Stimulated activated CD4-positive, alpha-beta T cell treated with anti-CD3 and anti-CD28 coated beads, Interleukin-4, amount 100 ng/mL, for 48 hours (primary cell): ENCODE results near the gene ADAMTS17.

Experiments
- DNase-seq, 2 donors: peaks; one replicate each; pipeline ENCODE4 v3.0.0-alpha.2; 2020; ENCODE audit warnings: low read depth in 2 of 2

Gene ADAMTS17

DNA sequence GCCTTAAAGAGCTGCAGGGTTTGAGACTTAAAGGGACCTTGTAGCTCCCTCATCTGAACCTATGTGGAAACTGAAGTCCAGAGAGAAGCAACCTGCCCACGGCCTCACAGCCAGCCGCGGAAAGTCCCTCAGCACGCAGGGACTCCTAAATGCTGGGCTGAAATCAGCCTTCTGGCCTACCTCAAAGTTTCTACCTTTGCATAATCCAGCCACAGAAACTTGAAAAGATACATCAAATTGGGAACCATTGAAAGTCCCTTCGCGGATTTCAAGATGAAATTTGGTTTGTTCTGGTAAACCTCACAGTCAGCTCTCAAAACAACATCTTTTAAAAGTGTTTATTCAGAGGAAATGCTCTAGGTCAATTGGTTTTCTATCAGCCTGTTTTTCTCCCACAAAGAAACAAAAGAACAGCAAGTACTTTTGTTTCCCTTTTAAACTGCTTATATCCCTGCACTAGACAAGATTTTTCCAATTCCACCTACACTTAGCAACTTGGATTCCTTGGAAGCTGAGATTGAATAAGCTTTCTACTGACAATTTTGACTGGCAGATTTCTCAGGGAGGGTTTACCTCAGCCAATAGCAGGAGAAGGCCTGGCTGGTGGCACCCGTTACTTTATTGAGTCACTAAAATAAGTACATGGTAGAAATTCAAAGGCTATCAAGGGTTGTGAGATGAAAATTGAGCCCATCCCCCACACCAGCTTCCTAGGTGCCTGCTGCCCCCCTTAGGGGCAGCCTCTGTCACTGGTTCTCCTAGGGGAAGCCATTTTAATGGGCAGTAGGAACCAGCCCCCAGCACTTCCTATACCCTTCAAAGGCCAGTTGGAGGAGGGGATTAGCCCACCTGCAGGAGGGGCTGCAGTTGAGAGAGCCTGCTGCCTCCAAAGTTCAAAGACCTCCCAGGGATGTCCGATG is 171.2 kb downstream of the ADAMTS17 start:
- peak in 1 of 2 donors; percentile 32 for DNase-seq

DNA sequence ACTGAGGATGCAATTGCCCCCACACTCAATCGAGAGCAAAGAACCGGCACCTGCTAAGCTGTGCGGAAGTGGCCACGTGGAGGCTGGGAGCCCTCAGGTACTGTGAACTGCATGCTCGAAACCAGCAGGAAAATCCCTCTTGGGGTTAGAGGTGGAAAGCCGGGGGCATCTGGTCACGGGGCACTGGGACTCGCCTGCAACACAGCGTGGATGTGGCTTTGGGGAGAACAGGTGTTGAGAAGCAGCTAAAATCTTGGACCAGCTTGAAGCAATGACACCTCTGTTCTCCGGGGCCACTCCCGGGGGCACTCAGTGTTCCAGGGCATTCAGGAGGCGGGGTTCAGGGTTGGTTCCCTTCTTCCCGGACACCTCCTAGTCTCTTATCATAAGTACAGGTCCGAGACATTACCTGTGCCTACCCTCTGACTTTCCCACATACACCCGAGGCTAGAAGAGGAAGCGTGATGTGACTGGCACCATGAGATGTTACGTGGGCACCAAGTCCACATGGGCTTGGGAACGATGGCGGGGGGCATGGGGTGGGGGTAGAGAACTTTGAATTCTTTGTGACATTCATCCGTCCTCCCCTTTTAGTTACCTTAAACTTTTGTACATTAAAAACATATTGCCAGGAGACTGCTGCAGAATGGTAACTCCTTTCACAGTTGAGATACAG is 172.0 kb downstream of the ADAMTS17 start:
- no peak for DNase-seq

DNA sequence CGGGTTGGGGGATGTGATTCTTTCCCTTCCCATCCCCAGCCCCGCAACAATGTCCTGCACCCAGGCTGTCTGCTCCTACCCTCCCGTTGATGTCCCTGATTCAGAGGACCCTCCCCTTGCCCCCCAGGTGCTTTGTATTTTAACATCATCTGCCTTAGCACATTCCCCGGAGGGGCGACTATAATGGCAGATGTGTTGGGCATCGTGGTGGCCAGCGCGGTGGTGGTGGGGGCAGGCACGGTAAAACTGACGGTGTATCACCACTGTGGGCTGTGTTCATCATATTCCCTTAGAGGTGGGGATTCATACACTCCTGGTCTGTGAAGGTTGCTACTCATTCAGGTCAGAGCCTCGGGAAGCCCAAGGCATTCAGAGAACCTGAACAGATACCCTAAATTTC is 173.0 kb downstream of the ADAMTS17 start:
- no peak for DNase-seq

DNA sequence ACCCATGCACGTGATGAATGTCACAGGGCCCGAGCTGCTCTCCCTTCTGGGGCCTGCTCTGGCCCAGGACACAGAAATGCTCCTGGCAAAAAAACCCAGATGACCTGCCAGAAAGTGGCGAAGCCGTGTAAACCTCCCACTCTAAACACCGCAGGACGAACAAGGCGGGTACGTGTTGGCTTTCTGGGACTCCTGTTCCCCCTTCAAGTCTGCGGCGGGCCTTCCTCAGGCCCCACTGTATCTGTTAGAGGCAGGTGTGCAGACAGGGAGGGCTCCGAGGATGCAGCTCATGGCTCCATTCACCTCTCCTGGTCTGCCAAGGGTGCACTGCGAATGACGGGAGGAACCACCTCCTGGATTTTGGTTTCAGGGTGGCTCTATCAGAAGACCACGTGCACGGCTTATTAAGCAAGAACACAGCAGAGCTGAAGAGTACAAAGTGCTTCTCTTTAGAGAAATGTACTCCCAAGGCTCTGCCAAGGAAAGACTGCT is 173.8 kb downstream of the ADAMTS17 start:
- no peak for DNase-seq

DNA sequence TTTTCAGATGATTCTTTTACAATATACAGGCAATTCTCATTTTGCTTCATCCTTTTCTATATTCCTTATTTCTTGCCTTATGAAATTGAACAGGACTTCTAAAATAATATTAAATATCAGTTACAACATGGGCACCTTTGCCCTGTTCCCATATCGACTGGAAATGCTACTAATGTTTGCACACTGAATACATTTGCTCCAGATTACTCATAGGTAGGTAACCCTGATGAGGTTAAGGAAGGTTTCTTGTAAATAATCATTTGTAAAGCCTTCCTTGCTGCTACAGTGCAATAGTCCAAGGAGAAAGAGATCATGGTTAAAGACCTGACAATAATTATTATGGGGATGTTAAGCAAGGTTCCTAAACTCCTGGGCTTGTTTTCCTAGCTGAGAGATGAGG is 175.5 kb downstream of the ADAMTS17 start:
- no peak for DNase-seq

DNA sequence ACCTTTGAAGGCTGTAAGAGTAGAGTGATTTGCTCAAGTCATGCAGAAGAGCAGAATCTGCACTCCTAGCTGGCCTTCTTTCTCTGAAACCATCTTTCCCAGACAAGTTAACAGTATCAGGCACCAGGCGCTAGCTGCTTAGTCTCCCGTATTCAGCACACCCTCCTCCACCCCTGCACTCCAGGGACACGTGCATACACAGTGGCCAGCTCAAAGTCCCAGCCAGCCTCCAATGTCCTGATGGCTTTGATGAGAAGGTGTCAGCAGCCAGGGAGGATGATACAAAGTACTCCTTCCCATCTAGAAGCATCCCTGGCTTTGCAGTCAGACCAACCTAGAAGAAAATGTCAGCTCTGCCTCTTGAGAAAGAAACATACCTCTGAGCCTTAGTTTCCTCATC is 177.8 kb downstream of the ADAMTS17 start:
- DNase-seq, result no peak

DNA sequence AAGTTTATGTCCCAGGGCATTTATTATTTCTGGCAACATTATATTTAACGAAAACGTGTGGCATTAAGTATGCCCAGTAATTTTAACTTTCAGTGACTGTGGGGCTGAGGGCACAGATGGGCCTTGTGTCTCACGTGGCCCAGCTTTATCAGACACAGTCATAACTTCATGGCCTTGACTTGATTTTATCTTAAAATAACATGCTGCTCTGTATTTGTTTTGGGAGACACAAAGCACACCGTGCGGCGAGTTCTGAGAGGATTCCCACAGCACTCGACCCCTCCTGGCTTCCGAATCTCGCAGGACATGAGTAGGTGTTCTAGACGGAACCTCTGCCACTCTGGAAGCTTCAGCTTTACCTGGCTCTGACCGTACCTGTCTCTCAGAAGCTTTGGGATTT is 180.8 kb downstream of the ADAMTS17 start:
- no peak for DNase-seq

DNA sequence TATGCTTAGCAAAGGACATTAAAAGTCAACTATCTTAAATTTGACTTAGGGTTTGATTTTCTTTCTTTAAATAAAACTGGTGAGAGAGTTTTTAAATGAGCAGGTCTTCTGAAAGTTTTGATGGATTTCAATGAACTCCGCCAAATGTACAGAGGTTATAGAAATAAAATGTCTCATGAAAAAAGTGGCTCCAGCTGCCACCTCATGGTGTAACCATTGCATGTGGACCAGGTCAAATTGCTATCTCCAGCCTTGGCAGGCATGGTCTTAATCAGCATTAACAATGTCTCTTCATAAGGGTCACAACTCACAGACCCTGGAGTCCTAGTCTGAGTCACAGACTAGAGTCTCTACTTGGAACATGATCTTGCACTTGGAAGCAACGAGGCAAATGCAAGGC is 182.3 kb downstream of the ADAMTS17 start:
- DNase-seq, result no peak

DNA sequence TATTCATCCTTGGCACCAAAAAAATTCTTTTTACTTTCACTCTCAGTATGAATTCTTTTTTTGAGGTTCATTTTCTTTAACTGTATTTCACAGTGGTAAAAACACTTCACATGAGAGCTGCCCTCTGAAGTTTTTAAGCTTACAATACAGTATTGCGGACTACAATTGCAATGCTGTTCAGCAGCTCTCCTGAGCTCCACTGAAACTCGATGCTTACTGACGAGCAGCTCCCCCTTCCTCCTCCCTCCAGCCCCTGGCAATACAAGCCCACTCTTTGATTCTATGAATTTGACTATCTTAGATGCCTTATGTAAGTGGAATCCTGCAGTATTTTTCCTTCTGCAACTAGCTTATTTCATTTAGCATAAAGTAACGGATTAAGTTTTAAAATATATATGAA is 183.4 kb downstream of the ADAMTS17 start:
- DNase-seq, result no peak

DNA sequence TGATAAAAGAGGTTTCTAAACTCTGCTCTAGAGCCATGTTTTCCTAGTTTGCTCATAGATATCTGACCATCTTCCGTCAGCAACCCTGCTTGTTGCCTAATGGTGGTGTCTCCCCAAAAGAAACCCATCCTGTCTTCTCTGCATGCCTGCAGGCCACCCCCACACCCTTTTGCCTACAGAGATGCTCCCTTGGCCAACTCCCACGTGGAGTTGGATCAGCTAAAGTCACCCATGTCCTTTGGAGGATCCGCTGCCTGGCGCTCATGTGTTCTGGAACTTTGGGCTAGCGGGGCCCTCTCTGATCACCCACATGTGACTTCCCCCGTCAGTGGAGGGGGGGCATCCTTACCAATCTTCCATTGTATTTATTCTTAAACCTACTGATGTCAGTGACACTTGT is 185.6 kb downstream of the ADAMTS17 start:
- no peak for DNase-seq

DNA sequence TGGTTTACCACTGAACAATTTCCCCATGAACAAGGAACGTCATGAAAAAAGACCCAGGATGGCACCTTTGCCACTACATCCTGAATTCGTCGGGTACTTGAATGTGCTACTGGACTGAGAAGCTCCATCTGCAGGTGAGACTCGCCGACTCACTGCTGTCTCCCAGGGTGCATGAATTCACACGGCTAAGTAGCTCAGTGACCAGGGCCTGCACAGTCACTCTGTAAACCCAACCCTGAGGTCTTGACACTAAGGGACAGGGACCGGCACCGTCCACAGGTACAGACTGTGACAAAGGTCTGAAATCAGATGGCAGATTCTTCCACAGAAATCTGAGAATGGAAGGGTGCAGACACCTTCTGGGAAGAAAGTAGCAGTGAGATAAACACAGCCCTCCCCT is 187.4 kb downstream of the ADAMTS17 start:
- DNase-seq, result no peak

DNA sequence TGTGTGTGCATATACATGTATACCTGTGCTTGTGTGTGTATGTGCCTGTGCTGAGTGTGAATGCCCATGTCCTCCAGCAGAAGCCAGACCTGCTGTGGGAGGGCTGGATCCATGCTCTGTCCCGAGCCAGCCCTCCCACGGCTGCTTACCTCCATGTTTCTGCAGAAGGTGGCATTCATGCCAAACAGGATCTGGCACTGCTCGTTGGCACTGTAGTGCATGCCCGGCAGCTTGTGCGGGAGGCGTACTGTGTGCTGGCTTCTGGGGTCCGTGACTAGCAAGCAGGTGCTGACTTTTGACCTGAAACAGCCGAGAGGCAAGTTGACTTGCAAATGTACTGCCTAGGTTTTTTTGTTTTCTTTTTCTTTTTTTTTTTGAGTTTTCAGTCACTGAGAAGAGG is 189.3 kb downstream of the ADAMTS17 start:
- DNase-seq, result no peak

DNA sequence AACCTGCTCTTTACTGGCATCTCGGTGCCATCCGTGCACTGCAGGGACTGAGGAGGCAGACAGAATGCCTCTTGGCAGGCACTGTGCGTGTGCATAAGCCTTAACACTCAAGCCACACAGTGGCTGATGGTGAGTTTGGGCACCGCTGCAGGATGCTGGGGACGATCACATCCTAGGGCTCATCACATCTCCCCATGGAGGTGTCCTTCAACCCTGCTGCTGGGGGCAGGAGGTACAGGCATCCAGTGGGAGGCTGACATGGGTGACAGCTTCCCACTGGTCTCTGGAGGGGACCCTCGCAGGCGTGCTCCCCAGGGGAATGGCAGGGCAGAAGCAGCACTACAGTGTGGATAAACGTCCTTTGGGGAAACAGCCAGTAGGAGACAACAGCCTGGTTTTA is 190.9 kb downstream of the ADAMTS17 start:
- no peak for DNase-seq

DNA sequence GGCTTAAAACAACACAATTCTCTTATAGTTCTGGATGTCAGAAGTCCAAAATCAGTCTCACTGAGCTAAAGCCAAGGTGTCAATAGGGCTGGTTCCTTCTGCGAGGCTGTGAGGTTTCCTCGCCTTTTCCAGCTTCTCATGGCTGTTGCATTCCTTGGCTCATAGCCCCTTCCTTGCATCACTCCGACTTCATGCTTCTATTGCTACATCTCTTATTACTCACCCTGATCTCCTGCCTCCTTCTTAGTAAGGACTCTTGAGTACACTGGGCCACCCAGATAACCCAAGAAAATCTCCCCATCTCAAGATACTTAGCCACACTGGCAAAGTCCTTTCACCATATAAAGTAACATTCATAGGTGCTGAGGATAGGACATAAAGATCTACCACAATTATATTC is 193.9 kb downstream of the ADAMTS17 start:
- DNase-seq, result no peak

DNA sequence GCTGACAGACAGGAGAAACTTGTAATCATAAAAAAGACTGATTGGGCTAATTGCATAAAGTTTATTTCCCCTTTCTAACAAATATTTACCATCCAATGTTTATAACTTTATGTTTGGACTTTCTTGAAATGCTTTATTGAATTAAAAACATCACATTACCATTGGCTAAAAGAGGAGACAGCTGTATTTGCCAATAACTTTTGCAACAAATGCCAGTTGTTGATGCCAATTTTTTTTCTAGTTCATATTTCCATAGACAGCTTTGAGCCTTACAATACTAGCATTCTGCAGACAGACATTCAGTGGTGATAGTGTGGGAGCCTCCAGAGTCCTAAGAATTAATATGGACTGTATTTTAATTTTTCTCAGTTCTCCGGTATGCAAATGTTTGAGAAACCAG is 198.4 kb downstream of the ADAMTS17 start:
- DNase-seq, result no peak

DNA sequence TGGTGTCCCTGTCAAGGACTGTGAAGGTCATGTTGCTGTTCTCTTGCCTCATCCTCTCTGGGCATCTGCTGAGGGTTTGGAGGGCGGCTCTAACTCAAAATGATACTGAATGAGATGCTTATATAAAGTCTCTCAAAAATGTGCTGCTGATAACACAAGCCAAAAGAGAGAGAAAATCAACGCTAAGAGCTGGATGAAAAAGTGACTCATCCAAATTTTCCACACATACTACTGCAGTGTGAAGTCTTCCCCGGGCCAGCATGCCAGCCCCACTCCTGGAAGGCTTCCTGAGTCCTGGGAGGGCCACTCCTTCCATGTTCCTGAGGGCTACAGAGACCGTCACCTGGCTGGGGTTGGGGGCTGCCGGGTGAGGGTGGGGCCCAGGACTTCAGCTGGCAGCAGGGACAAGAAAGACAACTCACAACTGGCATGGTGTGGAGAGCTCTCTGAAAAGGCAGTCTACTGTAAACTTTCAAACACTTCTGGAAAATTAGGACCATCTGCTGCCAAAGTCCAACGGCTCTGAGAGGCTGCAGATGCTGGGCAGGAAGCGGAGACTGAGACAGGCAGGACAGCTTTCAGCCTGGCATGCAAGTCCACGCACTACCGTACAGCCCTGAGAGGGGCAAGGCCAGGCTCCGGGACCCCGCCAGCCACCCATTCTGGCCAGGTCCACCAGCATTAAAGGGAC is 200.3 kb downstream of the ADAMTS17 start:
- DNase-seq, result no peak

DNA sequence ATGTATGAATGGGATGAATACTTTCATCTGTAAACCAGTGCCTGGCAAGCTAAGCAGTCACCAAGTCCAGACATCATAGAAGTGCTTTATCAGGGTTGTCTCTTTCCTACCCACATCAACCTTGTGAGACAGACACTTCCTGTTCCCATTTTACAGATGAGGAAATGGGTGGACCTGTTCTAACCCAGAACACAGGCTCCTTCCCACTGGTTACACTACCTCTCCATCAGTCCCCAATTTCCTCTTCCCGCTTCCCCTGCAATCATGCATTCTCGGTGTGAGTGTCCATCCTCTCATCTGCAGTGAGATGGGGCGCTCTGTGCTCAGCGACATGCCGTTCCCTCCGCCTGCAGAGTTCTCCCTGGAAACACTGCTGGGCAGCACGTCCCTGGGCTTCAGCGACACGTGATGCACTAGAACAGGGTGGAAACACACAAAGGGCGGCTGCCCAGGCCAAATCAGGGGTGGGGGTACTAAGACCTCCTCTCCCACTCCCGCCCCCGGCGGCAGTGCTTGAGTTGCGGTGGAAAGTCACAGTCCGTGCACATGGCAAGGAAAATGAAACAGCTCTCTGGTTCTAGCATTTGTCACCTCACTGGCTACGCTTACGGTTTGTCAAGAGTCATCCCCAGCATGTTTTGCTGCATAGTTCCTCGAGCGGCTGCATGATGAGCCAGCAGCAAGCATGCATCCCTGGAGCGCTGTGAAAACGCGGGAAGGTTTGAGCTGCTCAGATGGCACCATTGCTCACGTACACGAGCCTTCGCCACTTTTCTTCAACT is 201.1 kb downstream of the ADAMTS17 start:
- no peak for DNase-seq

DNA sequence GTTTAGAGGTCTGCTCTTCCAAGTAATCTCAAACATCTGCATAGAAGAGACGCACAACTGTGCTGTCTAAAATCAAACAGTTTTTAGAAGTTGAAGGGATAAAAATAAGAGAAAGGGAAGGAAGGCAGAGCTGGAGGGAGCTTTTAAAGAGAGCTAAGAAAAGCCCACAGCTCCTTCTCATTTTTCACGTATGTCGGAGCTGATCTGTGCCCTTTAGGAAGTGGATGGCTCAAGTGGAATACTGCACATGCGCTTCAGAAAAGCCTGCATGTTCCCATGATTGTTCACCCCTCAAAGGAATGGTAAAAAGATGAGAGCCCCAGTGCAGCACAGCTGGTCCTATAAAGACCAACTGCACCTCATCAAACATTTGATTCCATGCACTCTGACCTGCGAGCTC is 207.2 kb downstream of the ADAMTS17 start:
- no peak for DNase-seq

DNA sequence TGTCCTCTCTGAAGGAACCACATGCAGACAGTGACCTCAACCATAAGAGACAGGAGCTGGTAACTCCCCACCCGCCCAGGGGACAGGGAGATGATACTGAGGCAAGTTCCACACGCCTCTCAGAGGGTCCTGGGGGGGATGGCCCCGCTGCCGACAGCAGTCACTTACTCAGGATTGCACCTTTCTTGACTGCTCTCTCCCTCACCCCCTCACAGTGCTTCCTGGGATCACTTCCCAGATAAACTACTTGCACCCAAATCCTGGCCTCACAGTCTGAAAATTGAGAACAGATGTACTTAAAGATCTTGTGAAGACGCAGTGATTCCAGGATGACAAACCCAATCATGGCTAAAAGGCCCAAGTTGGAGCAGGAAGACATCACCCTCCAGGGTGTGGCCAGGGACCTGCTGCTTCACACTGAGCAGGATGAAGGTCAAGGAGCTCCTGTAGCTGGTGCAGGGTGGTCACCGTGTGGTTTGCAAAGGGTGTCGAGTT is 207.6 kb downstream of the ADAMTS17 start:
- no peak for DNase-seq

DNA sequence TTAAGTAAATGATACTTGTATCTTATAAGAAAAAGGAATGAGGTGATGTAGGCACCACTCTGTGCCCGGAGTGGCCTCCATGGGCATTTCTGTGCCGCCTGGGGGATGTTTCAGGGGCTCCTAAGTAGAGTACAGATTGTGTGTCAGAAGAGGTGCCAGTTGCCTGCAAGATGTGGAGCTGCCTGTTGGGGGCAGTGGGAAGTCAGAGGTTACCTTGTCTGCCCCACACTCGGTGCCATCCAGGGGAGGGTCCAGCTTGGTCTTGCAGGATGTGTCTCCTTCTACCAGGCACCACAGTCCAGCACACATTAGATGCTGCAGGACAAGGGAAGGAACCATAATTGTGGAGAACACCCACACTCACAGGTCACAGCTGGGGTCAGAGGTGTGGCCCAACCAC is 208.8 kb downstream of the ADAMTS17 start:
- no peak for DNase-seq

DNA sequence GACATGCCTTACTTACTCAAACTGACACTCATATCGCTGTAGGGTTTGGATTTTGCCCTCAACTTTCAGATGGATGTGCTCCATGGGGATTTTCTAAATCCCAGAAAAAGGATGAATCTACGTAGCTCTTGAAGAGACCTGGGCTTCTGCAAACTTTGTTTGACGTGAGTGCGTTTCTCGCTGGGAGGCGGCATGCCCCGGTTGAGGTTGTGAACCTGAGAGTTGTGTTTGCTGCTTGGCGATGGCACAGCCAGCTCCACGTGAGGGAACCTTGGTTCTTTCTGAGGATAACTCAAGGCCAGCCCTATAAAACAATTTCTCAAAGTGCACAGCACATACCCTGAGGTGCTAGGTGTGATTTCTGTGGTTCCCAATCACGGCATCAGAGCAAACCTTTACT is 209.5 kb downstream of the ADAMTS17 start:
- no peak for DNase-seq
